ENCODE measurements around the gene NCOA4. TPM values are rescaled to one million over a fixed set of nuclear protein-coding genes. Genes with fewer than 3 reads are reported as not detected.

NCOA4 gene
- total RNA-seq, 2 donors from 2014 or later = 60.2 to 80.1 TPM

- Histone ChIP-seq H3K4me3 (no peak overlapping the region), H3K9me3 (no peaks in the 10 kb centered on the region), H3K36me3 (replicated peaks in 1 of 2; ENCODE audit: insufficient read depth in 1 of 2, low read depth in 2 of 2) (peaks cover 29 to 33% of the 10 kb centered on the region in 2 donors), H3K27me3 (no peaks in the 10 kb centered on the region), H3K27ac (no peak overlapping the region), H3K4me1 (peaks cover 23% of the 10 kb centered on the region)
- no peak for TF ChIP-seq POLR2A (IDR thresholded peaks at IDR 0.05)
- no peak for TF ChIP-seq CTCF (IDR thresholded peaks at IDR 0.05)
- no peak for DNase-seq
- intact Hi-C loops (cut with DNase I) = no loop called here
- 64 to 67% methylated on average over 5 of the region's 5 CpGs for WGBS, 2 donors
- ATAC-seq = no peak
These were observed 15.6 kb downstream of the NCOA4 start for GRCh38 chr10:46014683-46015405.

DNA sequence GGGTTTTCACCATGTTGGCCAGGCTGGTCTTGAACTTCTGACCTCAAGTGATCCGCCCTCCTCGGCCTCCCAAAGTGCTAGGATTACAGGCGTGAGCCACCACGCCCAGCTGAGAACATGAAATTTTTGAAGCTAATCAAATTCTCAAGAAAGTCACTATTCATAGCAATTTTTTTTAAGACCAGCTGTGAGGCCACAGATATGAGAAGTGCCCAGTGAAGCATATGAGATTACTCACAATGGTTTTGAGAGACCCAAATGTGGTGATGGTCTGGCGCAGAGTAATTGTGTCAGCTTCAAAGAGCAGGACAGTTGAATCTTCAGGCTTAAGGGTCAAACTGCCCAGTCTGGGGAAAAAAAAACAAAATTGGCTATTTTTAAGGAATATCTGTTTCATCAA lies 16.2 kb downstream of the NCOA4 start:
- Histone ChIP-seq H3K27me3 (no peaks in the 10 kb centered on the region), H3K4me3 (no peak overlapping the region), H3K4me1 (peaks cover 16% of the 10 kb centered on the region), H3K36me3 (replicated peaks in 1 of 2; ENCODE audit: insufficient read depth in 1 of 2, low read depth in 2 of 2) (peaks cover 34% of the 10 kb centered on the region in 2 donors), H3K27ac (no peak overlapping the region), H3K9me3 (no peaks in the 10 kb centered on the region)
- no peak for ATAC-seq
- no peak for DNase-seq
- intact Hi-C loops (cut with DNase I) = no loop called here
- WGBS, 2 donors = 88 to 93% methylated on average over 5 of the region's 5 CpGs
- TF ChIP-seq CTCF (IDR thresholded peaks at IDR 0.05) (no peak), POLR2A (IDR thresholded peaks at IDR 0.05) (no peak)

DNA sequence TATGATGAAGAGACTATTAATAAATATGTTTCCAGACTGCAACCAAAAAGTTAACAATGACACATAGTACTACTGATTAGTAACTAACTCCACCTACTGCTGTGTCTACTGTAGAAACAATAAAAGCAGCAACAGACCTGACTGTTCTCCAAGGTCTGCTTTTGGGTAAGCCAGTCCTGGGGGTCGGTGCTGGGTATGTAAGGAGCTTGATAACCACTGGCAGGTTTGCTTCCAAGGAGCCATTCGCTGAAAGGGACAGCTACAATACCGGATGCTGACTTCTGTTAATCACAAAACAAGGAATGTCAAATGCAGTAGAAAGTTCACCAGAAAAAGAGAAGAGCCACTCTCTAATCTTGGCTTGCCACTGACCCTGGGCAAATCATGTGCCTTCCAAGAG lies 17.7 kb downstream of the NCOA4 start:
- DNase-seq (no peak), ATAC-seq (no peak)
- intact Hi-C loops (cut with DNase I) = no loop called here
- peaks cover 34 to 44% of the 10 kb centered on the region in 2 donors for H3K36me3 ChIP-seq (replicated peaks in 1 of 2; ENCODE audit: insufficient read depth in 1 of 2, low read depth in 2 of 2)
- TF ChIP-seq POLR2A (IDR thresholded peaks at IDR 0.05) (no peak), CTCF (IDR thresholded peaks at IDR 0.05) (no peak)
- WGBS, 2 donors = 77 to 88% methylated on average over 3 of the region's 3 CpGs
- no peaks in the 10 kb centered on the region for H3K9me3 ChIP-seq
- H3K27me3 ChIP-seq = no peaks in the 10 kb centered on the region
- H3K4me1 ChIP-seq = peaks cover 2% of the 10 kb centered on the region
- H3K4me3 ChIP-seq = no peak overlapping the region
- H3K27ac ChIP-seq = no peak overlapping the region

DNA sequence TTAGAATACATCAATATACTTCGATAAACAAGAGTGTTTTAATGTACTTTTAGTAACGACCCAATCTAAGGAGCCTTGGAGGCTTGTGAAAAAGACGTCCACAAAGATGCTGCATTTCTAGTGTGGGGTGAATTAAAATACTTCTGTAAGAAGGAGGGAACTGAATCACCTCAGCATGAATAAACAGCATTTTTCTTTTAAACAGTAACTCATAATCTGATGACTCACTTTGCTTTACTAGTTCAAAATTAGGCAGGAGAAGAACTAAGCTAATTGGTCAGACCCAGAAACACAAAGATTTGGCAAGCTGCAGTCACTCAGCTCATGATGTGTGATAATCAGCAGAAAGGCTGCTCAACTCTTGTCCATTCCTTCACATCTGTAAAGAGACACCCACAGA lies 24.2 kb downstream of the NCOA4 start:
- H3K36me3 ChIP-seq (replicated peaks in 1 of 2; ENCODE audit: insufficient read depth in 1 of 2, low read depth in 2 of 2) = peaks cover 17 to 42% of the 10 kb centered on the region in 2 donors
- TF ChIP-seq POLR2A (IDR thresholded peaks at IDR 0.05) (no peak), CTCF (IDR thresholded peaks at IDR 0.05) (no peak)
- H3K4me3 ChIP-seq = no peak overlapping the region

DNA sequence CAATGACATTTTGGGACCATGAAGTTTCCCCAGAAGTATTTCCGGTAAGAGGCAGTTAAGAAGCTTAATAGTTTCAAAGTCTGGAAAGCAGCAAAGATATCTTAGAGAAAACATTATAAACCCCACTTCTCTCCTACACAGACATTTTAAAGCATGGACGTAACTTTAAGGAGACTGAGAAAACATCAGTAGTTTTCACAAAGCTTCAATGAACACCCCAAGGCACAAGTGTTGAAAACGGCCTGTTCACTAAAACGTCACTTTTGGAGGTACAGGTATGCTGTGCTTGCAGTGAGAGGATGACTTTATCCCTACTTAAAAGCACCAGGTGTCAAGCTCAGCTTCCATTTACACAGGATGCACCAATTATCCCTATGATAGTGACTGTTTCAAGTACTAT lies 25.0 kb downstream of the NCOA4 start:
- 77 to 79% methylated on average over 4 of the region's 4 CpGs for WGBS, 2 donors
- ATAC-seq = no peak

More for the DNA sequence above, 24.2 kb downstream of the NCOA4 start:
- H3K27ac ChIP-seq = no peak overlapping the region
- DNase-seq = no peak
- 64 to 66% methylated on average over 3 of the region's 3 CpGs for WGBS, 2 donors
- intact Hi-C loops (cut with DNase I) = no loop called here
- H3K9me3 ChIP-seq = no peaks in the 10 kb centered on the region
- ATAC-seq = no peak
- no peaks in the 10 kb centered on the region for H3K27me3 ChIP-seq
- no peaks in the 10 kb centered on the region for H3K4me1 ChIP-seq

More for the DNA sequence above, 25.0 kb downstream of the NCOA4 start:
- no peaks in the 10 kb centered on the region for H3K27me3 ChIP-seq
- DNase-seq = no peak
- no peaks in the 10 kb centered on the region for H3K4me1 ChIP-seq
- H3K4me3 ChIP-seq = no peak overlapping the region
- H3K36me3 ChIP-seq (replicated peaks in 1 of 2; ENCODE audit: insufficient read depth in 1 of 2, low read depth in 2 of 2) = peaks cover 10 to 34% of the 10 kb centered on the region in 2 donors
- no peaks in the 10 kb centered on the region for H3K9me3 ChIP-seq
- no peak overlapping the region for H3K27ac ChIP-seq
- intact Hi-C loops (cut with DNase I) = no loop called here
- no peak for TF ChIP-seq CTCF (IDR thresholded peaks at IDR 0.05)
- no peak for TF ChIP-seq POLR2A (IDR thresholded peaks at IDR 0.05)

Measured in body of pancreas (tissue), 4 donors.